ENCODE results near the gene IFNGR1. TPM values are rescaled to one million over a fixed set of nuclear protein-coding genes. Genes with fewer than 3 reads are reported as not detected.

Gene IFNGR1
- total and polyA plus RNA-seq, 10 of the 15 experiments (the other 5 are each of a cell fraction or from before 2014, with no cell fraction given) = 89.0 to 296 (median 138) TPM

- H2AFZ ChIP-seq (ENCODE audit: control insufficient read depth, low read depth, low read length) = no peak overlapping the region
- H3K4me2 ChIP-seq (ENCODE audit: control insufficient read depth, insufficient read depth) = no peak overlapping the region
- no peaks in the 10 kb centered on the region for H3K36me3 ChIP-seq (ENCODE audit: control insufficient read depth in 2 of 2, insufficient read depth in 2 of 2, low read length in 1 of 2)
- CTCF ChIA-PET = interaction anchor here (1.0 to 2.9 kb wide), 9 partner anchors 8 to 292 kb away, joined by 3 to 11 read pairs (median 6); no protein-coding TSS in a partner anchor
- H3K79me2 ChIP-seq (ENCODE audit: control insufficient read depth, insufficient read depth, low read length) = no peaks in the 10 kb centered on the region
- no peak for FAIRE-seq
- TF ChIP-seq IRF3 (IDR thresholded peaks at IDR 0.05) (no peak), PAX8 (IDR thresholded peaks at IDR 0.05) (no peak), NKRF (conservative IDR thresholded peaks at IDR 0.05) (no peak), SP1 (IDR thresholded peaks at IDR 0.05; ENCODE audit: low read depth, low read length) (no peak), BRCA1 (IDR thresholded peaks at IDR 0.05; ENCODE audit: low read depth, low read length) (no peak), MYB (IDR thresholded peaks at IDR 0.05; ENCODE audit: borderline replicate concordance, low read depth, low read length) (no peak), E4F1 (IDR thresholded peaks at IDR 0.05; ENCODE audit: borderline replicate concordance, partially characterized antibody) (no peak)
- H3K4me3 ChIP-seq = no peak overlapping the region
- RAD21 ChIA-PET (ENCODE audit: unreplicated experiment) = interaction anchor here (0.7 to 4.5 kb wide), 13 partner anchors 11 to 184 kb away, joined by 3 to 37 read pairs (median 4); no protein-coding TSS in a partner anchor
- H3K9ac ChIP-seq (ENCODE audit: control insufficient read depth, insufficient read depth, low read length) = no peak overlapping the region
- in situ Hi-C loops (cut with MboI) = no loop called here
- BruUV-seq (replicated peaks) = no TSS peak
- H3K9me3 ChIP-seq (replicated peaks; ENCODE audit: control insufficient read depth, insufficient read depth, low read length) = peaks cover 4% of the 10 kb centered on the region
- intact Hi-C loops (cut with micrococcal nuclease; ENCODE audit: unreplicated experiment) = loop anchor here (5.0 to 10.0 kb wide), 2 partner anchors 93 to 665 kb away; no protein-coding TSS in a partner anchor
- H3K4me1 ChIP-seq (ENCODE audit: control insufficient read depth, insufficient read depth, low read length) = peaks cover 13% of the 10 kb centered on the region
- DNase-seq (ENCODE audit: low read depth, low spot score) = no peak
- no peak overlapping the region for H3K27ac ChIP-seq (ENCODE audit: control insufficient read depth, insufficient read depth)
- no peaks in the 10 kb centered on the region for H3K27me3 ChIP-seq (replicated peaks in 1 of 2; ENCODE audit: control insufficient read depth in 2 of 2, insufficient read depth in 2 of 2, low read length in 1 of 2)
- SMC1A ChIA-PET (ENCODE audit: uncharacterized antibody, unreplicated experiment) = interaction anchor here (0.8 to 7.9 kb wide), 23 partner anchors 11 to 539 kb away, joined by 3 to 74 read pairs (median 6); no protein-coding TSS in a partner anchor
- no peak for ATAC-seq
- POLR2A ChIA-PET = interaction anchor here (0.6 to 1.4 kb wide), 5 partner anchors 12 to 175 kb away, joined by 3 to 10 read pairs (median 4); no protein-coding TSS in a partner anchor
- 96% methylated on average over 6 of the region's 6 CpGs for WGBS (ENCODE audit: insufficient coverage, insufficient replicate concordance, low lambda C conversion rate, missing lambda C conversion rate)
- no peaks in the 10 kb centered on the region for H4K20me1 ChIP-seq (ENCODE audit: control insufficient read depth, insufficient read depth)
These were observed 41.0 kb upstream of the IFNGR1 start for GRCh38 chr6:137260217-137260616.

All from GM12878 (cell line).